Fibroblast of skin of right quadriceps (primary cell): ENCODE data around the gene KLF11.
"Not testable (repeated sequence)": the region's sequence is repeated elsewhere in the genome, so short reads cannot be mapped to it uniquely, and the experiment has no call there.

Experiments used
- DNase-seq: peaks from one replicate; pipeline ENCODE4 v3.0.0-alpha.2; 2013

KLF11 gene

DNA sequence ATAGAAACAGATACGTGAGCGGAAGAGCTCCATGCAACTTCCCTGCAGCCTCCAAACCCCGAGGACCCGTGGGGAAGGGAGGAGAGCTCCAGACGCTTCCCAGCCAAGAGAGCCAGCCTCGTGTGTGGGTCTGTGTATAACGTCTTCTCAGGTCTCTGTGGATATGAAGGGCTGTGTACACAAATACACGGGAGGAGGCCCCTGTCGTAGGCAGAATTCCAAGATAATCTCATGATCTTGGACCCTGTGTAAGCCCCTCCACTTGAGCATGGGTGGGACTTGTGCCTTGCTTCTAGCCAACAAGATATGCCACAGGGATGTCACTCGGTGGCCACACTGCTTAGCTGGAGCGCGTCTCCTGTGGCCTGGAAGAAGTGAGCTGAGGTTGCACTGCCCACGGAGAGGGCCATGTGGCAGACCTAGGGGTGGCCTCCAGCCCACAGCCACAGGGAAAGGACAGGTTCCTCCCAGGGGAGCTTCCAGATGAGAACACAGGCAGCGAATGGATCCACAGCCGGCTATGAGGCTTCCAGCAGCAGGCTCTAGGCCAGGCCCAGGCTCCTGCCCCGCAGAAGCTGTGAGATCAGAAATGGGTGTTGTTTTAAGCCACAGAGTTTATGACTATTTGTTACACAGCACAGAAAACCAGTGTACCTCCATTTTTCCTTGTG is 15.6 kb upstream of the KLF11 start:
- no peak for DNase-seq

DNA sequence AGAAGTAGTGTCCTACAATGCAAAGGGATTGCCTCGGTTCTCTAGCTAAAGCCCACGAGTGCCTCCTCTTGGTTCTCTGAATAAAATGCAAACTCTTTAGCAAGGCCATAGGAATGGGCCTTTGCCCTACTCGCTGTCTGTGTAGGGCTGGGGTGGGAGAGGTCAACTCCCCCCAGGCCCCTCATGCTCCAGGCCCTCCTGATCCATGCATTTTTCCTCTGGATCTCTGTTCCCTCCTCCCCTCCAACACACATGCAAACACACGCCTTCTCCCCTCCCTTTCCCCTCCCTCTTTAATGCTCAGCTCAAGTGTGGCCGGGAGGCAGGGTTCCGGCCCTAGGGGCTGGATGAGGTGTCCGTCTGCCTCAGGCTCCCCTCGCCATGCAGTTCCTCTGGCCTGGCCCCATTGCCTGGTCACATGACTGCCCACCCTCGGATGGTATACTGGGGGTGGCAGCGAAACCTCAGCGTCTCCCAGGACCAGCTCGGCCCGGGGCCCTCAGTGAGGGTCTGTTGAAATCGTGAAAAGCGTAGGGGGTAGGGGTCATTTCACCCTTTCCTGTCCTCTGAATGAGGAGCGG is 14.9 kb upstream of the KLF11 start:
- DNase-seq = no peak

DNA sequence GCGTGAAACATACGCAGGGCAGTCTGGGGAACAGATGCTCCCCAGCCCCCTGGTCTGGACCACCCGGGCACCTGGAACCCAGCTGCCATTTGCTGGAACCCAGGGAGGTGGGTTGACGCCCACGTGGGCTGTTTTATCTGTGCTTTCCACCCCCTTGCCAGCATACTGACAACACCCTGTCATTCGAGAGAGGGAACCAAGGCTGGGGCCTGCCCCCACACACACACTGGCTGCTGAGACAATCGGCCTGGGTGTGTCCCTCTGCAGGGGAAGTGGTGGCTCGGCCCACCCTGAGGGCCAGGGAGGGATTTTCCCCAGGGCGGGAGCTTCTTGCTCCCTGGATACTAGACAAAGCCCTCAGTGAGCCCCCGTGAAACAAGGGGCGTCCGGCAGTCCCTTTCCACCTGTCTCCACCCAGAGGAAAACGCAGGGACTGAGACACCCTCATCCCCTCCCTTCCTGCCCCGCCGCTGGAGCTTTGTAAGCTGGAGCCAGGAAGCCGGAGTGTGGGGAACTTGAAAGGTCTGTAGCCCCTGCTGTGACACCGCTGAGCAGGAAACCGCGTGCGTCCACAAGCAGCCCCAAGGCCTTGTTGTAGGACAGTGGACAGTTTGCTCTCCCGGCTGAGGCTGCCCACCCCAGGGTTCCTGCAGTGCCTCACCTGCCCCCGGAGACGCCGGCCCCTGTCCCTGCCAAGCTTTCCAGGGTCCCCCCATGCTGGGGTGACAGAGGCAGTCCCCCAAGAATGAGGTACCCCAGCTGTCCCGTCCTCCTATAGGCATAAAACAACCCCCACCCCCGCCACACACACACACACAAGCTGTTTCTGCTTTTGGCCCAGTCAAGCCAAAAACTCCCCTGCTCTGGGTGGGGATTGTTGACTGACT is 14.1 kb upstream of the KLF11 start:
- DNase-seq = no peak

DNA sequence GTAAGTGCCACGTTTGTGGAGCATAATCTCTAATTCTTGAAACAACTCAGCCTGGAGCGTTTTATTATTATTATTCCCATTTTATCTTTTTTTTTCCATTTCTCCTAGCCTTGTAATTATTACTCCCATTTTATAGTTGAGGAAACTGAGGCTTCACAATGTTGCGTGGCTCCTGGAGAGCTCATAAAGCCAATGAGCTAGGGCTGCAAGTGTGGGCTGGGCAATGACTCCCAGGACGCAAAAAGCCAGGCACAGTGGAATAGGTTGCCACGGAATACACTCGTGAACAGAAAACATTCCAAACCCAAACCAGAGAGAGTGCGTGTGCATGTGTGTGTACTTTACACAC is 13.5 kb upstream of the KLF11 start:
- DNase-seq = no peak

DNA sequence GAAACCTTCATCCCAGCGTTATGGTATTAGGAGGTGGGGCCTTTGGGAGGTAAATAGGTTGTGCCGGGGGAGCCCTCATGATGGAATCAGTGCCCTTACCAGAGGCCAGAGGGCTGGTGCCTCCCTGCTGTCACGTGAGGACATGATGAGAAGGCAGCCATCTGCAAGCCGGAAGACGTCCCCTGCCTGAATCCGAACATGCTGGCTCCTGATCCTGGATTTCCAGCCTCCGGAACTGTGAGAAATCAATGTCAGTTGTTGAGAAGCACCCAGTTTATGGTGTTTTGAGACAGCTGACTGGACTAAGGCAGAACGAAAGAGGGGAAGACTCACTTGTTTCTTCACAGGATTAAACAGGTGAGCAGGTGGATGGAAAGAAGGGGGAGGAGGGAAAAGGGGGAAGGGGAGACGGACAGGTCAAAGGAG is 13.0 kb upstream of the KLF11 start:
- DNase-seq = no peak

DNA sequence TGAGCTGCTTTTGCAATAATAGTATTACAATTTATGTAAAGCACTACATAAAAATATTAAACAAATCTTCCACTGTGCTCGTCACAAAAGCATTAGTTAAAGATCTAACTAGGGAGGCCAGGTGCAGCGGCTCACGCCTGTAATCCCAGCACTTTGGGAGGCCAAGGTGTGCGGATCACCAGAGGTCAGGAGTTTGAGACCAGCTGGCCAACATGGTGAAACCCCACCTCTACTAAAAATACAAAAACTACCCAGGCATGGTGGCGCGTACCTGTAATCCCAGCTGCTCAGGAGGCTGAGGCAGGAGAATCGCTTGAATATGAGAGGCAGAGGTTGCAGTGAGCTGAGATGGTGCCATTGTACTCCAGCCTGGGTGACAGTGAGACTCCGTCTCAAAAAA is 12.6 kb upstream of the KLF11 start:
- not testable (repeated sequence) for DNase-seq

DNA sequence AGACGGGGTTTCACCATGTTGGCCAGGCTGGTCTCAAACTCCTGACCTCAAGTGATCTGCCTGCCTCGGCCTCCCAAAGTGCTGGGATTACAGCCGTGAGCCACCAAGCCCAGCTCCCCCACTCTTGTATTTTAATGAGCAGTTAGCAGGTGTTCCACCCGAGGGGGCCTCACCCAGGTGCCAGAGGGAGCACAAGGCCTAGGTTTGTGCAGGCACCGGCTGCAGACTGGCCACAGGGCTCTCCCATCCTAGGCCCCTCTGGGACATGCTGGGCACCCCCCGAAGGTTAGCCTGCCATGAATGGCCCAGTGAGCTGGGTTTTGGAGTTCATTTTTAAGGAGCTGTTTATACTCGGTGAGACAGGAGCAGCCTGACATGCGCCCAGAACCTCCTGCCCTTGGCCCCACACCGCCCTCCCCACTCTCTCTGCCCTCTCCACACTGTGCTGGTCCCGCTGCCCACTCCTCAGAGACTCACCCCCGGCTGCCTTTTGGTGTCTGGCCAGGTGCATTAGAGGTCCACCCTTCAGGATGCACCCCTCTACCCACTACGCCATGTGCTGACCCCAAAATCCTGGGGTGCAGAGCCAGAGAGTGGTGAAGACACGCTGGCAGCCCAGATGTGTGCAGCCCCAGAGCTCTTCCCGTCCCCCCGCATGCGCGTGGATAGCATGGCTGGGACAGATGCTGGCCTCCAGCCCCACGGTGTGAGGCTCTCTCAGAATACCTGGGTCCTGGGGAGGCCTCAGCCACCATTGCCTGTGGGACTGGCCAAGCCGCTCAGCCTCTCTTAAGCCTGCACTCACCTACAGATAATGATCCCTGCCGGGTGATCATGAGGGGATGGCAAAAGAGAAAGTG is 11.2 kb upstream of the KLF11 start:
- no peak for DNase-seq

DNA sequence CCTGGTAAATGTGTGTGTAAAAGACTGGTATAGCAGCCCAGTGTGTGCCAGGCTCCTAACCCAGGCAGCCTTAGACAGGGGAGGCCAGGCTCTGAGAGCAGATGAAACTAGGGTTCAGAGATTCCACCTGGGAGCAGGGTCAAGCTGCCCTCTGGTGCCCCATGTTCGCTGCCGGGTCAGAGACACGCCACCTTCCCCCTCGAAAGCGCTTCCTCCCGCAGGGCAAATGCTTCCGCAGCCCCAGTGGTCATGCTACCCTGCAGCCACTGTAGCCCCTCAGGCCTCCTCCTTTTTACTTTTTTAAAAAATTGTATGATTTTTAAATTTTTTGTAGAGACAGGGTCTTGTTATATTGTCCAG is 10.6 kb upstream of the KLF11 start:
- no peak for DNase-seq

DNA sequence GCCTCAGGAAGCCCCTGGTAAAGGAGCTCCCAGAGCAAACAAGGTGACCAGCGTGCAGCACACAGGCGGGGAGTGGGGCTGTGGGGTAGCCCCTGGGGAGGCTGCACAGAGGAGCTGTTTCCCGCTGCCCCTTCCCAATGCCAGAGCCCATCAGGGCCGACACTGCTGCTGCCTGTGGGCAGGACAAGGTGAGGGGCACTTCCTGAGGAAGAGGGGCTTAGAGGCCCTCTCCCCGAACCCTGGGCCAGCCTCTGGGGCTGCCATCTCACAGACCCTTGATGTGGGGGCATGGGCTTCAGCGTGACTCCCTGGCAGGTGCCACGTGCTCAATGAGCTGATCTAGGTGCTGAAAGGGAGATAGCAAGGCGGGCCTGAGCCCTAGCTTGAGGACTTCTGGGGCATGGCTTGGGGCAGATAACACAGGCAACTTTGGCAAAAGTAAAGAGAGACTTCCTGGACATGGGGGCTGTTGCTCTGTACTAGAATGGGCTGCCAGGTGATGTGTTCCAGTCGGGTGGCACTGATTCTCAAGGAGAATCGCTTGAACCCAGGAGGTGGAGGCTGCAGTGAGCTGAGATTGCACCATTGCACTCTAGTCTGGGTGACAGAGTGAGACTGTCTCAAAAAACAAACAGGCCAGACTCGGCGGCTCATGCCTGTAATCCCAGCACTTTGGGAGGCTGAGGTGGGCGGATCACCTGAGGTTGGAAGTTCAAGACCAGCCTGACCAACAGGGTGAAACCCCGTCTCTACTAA is 9.9 kb upstream of the KLF11 start:
- DNase-seq = no peak

DNA sequence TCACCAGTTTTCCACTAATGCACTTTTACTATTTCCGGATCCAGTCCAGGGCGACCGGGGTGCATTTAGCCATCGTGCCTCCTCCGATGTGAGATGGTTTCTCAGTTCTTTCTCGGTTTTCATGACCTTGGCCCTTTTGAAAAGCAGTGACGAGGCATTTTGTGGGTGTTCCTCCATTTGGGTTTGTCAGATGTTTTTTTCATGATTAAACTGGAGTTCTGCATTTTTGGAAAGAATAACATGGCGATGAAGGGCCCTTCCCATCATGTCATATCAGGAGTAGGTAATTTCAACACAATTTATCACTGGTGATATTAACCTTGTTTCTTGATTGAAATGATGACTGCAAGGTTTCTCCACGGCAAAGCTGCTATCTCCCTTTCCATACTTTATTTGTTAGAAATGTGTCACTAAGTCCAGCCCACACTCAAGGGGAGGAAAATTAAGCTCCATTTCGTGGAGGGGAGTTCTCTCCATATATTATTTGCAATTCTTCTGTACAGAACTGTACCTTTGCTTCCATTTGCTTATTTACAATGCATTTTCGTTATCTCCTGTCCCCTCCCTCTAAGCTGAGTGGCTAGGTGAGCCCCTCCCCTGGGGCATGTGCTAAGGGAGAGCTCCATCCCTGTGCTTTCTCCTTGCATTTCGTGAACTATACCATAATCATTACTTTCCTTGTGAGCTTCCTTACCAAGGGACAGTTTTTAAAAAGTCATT is 8.9 kb upstream of the KLF11 start:
- no peak for DNase-seq

DNA sequence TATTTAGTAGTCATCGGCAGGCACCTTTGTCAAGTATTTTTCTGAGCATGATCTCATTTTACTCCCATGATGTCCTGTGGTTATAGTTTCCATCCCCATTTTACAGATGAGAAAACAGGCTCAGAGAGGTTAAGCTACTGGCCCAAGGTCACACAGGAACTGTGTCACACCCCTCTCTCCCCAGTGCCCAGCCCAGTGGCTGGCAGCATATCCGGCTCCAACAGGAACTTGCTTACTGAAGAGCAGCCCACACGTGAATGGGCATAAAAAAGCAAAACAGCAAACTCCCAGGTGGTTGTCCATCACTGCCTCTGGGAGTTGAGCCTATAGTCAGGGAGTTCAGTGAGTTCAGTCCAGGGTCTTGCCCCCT is 8.3 kb upstream of the KLF11 start:
- DNase-seq = no peak

DNA sequence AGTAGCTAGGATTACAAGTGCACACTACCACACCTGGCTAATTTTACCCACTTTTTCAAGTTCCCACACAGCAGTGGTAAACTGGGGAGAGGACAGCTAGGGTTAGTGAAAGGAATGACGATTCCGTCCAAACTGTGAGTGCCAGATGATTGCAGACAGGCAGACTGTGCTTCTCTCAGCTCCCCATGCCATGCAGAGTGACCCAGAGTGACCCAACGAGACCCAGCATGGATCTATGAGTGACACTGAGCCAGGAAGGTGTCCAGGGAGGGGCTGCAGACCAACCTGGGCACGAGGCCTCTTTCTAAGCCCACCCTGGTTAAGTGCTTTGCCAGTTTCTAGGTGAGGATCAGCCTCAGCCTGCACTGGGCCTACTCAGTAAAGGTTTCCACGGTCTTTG is 7.7 kb upstream of the KLF11 start:
- no peak for DNase-seq

DNA sequence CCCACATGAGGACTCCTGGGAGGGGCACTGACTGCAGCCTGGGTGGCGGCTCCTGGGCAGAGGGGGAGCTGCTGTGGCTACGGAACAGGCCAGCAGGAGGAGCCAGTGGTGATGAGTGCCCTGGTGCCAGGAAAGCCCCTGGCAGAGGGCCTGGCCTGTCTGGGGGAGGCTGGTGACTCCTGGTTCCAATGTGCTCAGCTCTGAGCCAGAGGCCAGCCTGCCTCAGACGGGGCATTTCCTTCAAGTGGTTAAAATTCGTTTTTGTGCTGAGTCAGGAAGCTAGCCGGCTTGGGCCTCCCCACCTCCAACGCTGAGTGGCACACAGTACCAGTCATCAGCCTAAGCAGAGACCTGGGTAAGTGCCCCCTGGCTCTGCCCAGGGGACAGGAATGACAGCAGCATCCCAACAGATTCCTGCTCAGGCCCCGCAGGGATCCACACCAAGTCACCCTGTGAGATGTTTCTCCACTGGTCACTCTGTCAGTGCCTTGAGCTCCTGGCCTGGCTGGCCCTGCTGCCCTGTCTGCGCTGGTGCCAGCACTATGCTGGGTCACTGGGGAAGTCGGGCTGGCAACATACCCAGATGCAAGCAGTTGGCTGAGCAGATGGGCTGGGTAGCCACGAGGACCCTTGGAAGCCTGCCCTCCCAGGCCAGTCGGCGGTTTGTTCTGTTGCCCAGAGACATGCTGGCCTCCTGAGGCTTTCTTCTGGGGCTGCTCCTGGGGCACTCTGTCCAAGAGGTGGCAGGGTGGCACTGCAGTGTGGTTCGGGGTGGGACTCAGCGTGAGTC is 7.1 kb upstream of the KLF11 start:
- DNase-seq = peak; percentile 27

DNA sequence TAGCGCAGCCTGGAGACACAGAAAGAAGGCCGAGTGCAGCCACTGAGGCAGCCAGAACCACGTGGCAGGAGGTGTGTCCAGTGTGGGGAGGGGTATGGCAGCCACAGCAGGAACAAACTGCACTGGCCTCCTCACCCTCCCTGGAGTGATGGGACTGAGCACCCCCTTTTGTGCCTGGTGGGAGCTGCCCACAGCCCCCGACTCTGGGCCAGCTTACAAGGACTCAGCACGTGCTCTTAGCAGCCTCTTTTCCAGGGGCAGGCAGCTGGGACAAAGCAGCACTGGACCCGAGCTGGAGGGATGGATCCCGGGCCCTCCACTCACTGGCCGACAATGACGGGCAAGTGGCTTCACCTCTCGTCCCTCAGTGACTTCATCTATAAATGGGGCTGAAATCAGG is 5.2 kb upstream of the KLF11 start:
- no peak for DNase-seq

DNA sequence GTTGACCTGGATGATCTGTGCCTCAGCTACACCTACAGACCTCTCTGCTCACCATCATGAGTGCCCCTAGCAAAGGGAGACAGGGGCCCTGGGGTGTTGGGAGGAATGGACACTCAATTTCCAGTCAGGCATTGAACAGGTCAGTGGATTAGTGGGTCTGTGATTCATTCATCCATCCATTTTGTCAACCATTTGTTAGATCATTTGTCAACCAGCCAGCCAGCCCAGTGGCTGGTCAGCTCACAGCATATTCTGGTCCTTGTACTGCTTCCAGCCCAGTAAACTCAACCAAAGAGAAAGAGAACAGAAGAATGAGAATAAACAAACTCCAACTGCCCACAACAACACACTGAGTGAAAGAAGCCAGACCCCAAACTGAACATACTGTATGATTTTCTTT is 4.6 kb upstream of the KLF11 start:
- no peak for DNase-seq

DNA sequence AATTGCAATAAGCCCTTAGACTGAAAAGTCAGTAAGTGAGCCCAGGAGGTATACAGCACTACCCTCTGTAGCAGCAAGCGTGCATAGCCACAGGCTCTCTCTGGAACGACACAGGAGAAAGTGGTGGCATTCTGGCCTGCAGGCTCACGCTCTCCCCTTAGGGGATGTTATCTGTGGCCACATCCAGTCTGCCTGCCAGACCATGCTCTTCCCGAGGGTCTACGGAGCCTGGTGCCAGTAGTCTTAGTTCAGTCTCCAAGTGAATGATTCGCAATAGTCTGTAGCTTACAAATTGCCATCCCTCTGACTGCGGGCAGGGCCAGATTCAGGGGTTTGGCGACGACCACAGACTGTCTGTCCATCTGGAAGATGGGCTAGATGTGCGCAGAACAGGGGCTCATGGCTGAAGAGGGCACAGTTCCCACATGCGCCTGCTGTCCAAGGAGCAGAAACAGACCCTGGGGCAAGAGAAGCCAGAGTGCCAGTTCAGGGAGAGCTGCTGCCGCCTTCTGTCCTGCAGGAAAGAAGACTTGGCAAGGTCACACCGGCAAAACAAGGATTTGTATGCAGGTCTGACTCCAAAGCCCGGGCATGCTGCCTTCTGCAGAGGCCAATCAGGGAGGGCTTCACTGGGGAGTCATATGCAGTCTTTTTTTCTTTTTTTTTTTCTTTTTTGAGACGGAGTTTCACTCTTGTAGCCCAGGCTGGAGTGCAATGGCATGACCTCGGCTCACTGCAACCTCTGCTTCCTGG is 3.5 kb upstream of the KLF11 start:
- DNase-seq = no peak

DNA sequence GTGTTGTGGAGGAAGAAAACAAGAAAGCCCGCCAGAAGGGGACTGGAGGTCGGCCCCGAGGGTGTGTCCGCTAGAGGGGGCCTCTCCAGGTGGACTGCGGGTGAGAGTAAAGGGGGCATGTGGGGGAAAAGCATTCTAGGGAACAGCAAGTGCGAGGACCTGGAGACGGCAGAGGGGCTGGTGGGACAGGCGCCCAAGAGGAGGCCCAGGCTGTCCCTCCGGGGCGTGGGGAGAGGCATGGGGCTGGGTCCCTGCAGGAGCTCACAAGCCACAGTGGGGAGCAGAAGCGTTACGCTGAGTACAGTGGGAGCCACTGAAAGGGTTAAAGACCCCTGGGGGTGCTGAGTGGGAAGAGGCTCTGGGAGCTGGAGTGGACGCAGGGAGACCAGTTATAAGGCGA is 1.6 kb upstream of the KLF11 start:
- no peak for DNase-seq

DNA sequence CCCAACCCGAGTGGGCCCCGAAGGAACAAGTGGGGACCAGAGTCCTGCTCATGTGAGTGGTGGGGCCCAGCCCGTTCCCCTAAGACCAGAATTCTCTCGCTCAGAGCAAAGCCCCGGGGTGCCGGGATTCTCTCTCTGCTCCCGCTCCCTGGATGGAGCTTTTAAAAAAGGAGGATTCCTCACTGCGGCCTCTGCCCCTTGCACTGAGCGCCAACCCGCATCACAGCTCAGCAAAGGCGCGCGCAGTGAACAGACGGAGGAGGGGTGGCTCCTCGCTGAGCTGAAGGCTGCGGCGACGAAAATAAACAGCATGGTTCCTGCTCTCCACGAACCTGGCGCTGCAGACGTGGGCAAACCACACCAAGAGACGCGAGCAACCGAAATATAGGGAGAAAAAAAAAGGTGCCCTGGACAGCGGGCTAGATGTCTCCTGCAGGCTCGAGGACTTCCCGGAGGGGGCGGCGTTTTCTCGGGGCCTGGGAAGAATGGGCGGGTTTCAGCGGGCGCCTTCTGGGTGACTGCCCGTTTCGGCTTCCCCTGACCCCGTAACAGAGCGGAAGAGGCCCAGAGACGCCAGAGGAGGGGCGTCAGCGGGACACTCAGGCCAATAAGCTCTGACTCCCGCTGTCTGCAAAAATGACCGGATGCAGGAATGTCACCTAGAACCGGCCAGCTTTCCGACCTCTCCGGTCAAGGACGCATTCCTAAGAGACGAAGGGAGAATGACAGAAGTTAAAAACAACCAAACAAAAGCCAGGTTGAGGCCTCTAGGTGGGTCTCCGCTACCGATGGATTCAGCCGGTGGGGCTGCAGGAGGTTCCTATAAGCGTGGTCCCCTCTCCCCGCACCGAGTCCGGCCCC is 819 bp upstream of the KLF11 start:
- DNase-seq = peak; percentile 37

DNA sequence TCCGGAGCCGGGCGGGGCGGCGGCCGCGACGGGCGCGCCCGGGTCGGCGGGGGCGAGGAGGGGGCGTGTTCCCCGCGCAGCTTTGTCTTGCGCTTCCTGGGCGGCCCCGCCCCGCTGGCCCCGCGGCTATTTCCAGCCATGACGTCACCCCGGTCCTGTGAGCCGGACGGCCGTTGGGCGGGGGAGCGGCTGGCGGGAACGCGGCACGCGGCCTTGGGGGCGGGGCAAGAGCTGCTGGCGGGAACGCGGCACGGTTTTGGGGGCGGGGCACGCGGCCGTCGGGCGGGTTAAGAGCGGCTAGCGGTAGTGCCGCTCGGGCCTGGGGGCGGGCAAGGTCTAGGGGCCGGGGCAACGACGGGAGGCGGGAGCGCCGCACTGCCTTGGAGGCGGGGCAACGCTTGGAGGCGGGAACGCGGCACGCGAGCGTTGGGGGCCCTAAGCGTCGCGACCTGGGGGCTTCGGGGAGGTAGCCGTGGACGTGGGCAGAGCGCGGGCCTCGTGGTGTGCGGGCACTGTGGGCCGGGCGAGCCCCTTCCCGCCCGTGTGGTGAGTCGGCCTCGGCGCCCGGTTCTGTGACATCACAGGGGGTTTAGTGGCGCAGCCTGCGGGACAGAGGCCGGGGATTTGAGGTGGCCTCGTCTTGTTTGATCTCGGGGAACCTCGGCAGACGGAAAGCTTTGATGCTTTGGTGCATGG is 704 bp downstream of the KLF11 start:
- peak; percentile 88 for DNase-seq
